Natural killer cell (primary cell): ENCODE data around the gene GPR33. TPM values are rescaled to one million over a fixed set of nuclear protein-coding genes. Genes with fewer than 3 reads are reported as not detected.

ENCODE experiments used
- ATAC-seq, 3 donors: fragments of 150-1000 bp in 2 of 3; fragments of 200-7000 bp in 1 of 3; cut with Tn5 transposase; 1 replicate in 1 of 3; 2 replicates in 2 of 3; pipeline ENCODE4 v1.10.0; 2021; ENCODE audit warnings: mild to moderate bottlenecking in 2 of 3, moderate library complexity in 2 of 3
- DNase-seq, 2 donors: peaks; one replicate each; pipeline versions ENCODE4 v3.0.0 to v3.0.0-alpha.2; 2013 to 2021; ENCODE audit warnings: mixed read lengths in 1 of 2
- H3K27ac ChIP-seq: one replicate; pipeline ENCODE4 v1.5.1; 2013; ENCODE audit warnings: mild to moderate bottlenecking, low read length
- H3K27me3 ChIP-seq: one replicate; pipeline ENCODE4 v1.6.1; 2013; ENCODE audit warnings: low read length; ENCODE audit not compliant: control insufficient read depth, insufficient read depth
- H3K36me3 ChIP-seq: one replicate; pipeline ENCODE4 v1.6.1; 2013; ENCODE audit warnings: low read length; ENCODE audit not compliant: control insufficient read depth, insufficient read depth
- H3K4me1 ChIP-seq: one replicate; pipeline ENCODE4 v1.6.1; 2013; ENCODE audit warnings: low read length; ENCODE audit not compliant: control insufficient read depth, insufficient read depth
- H3K4me3 ChIP-seq: one replicate; pipeline ENCODE4 v1.5.1; 2013; ENCODE audit warnings: low read length
- H3K9me3 ChIP-seq: one replicate; pipeline ENCODE4 v1.6.1; 2013; ENCODE audit warnings: low read length; ENCODE audit not compliant: control insufficient read depth, insufficient read depth
- H3K27ac Mint-ChIP-seq, 2 donors: one replicate each; pipeline ENCODE4 v1.8.0; 2022; ENCODE audit warnings: mild to moderate bottlenecking in 2 of 2, mixed read lengths in 2 of 2, moderate library complexity in 1 of 2
- H3K27me3 Mint-ChIP-seq, 2 donors: one replicate each; pipeline ENCODE4 v1.8.0; 2022; ENCODE audit warnings: low read depth in 2 of 2, mixed read lengths in 2 of 2
- H3K36me3 Mint-ChIP-seq: one replicate; pipeline ENCODE4 v1.8.0; 2022; ENCODE audit warnings: mixed read lengths
- H3K4me1 Mint-ChIP-seq, 2 donors: one replicate each; pipeline ENCODE4 v1.8.0; 2022; ENCODE audit warnings: mixed read lengths in 2 of 2
- H3K4me3 Mint-ChIP-seq: one replicate; pipeline ENCODE4 v1.8.0; 2022; ENCODE audit warnings: mild to moderate bottlenecking, moderate library complexity, mixed read lengths
- H3K9me3 Mint-ChIP-seq, 2 donors: one replicate each; pipeline ENCODE4 v1.8.0; 2022; ENCODE audit warnings: mixed read lengths in 2 of 2
- CTCF ChIP-seq: fragments of 200-600 bp; IDR thresholded peaks from one replicate; pipeline ENCODE4 v1.8.0; 2022; ENCODE audit warnings: antibody characterized with exemption
- WGBS: methylation state at CpG from one replicate; pipeline ENCODE4 v1.1.7; 2013; ENCODE audit warnings: missing lambda C conversion rate; ENCODE audit not compliant: insufficient coverage; 5-methylcytosine and 5-hydroxymethylcytosine counted together
- intact Hi-C: fragments of 100-400 bp; cut with micrococcal nuclease; formaldehyde crosslinking; loops from one replicate; pipeline ENCODE4 v1.14.2; 2022
- total RNA-seq, 4 donors: library from RNA; stranded (reverse); fragments of 120-200 nt in 1 of 4; gene quantifications; one replicate each; pipeline versions ENCODE4 v1.2.3 to v1.2.4, GENCODE V29; 2013 to 2022

The GPR33 gene
- total RNA-seq, 3 donors from 2014 or later (not counting 1 experiment from before 2014, with no cell fraction given) = not detected

- no peak overlapping the region for H3K4me3 ChIP-seq
- no peaks in the 10 kb centered on the region for H3K36me3 ChIP-seq
- no peak for TF ChIP-seq CTCF
- Mint-ChIP-seq H3K4me3 (no peak overlapping the region), H3K27ac (no peak overlapping the region), H3K36me3 (no peaks in the 10 kb centered on the region), H3K9me3 (no peaks in the 10 kb centered on the region), H3K27me3 (peaks cover 11 to 16% of the 10 kb centered on the region in 2 donors), H3K4me1 (no peaks in the 10 kb centered on the region)
- H3K27ac ChIP-seq = no peak overlapping the region
- no peaks in the 10 kb centered on the region for H3K9me3 ChIP-seq
- intact Hi-C loops = no loop called here
- H3K27me3 ChIP-seq = peaks cover 2% of the 10 kb centered on the region
- no peak for DNase-seq
- no peak for ATAC-seq
- H3K4me1 ChIP-seq = peaks cover 7% of the 10 kb centered on the region
These were observed 1.9 kb upstream of the GPR33 start for GRCh38 chr14:31489691-31490090.

- Mint-ChIP-seq H3K36me3 (no peaks in the 10 kb centered on the region), H3K27ac (no peak overlapping the region), H3K4me3 (no peak overlapping the region), H3K4me1 (no peaks in the 10 kb centered on the region), H3K9me3 (no peaks in the 10 kb centered on the region), H3K27me3 (peaks cover 18 to 20% of the 10 kb centered on the region in 2 donors)
- Histone ChIP-seq H3K36me3 (no peaks in the 10 kb centered on the region), H3K9me3 (no peaks in the 10 kb centered on the region), H3K27me3 (no peaks in the 10 kb centered on the region), H3K27ac (no peak overlapping the region), H3K4me1 (peaks cover 7% of the 10 kb centered on the region), H3K4me3 (no peak overlapping the region)
- ATAC-seq (no peak), DNase-seq (no peak)
- no peak for TF ChIP-seq CTCF
- intact Hi-C loops = no loop called here
- WGBS = 89% methylated on average over 2 of the region's 2 CpGs
These were observed 1.1 kb downstream of the GPR33 start for GRCh38 chr14:31486764-31487163.

- H3K4me3 Mint-ChIP-seq = no peak overlapping the region
- no peaks in the 10 kb centered on the region for H3K4me1 Mint-ChIP-seq
- DNase-seq = no peak
- H3K9me3 Mint-ChIP-seq = no peaks in the 10 kb centered on the region
- H3K4me3 ChIP-seq = no peak overlapping the region
- no peaks in the 10 kb centered on the region for H3K4me1 ChIP-seq
- H3K27ac Mint-ChIP-seq = no peak overlapping the region
- 64% methylated on average over 2 of the region's 3 CpGs for WGBS
- H3K27me3 Mint-ChIP-seq = peaks cover 15 to 18% of the 10 kb centered on the region in 2 donors
- no peaks in the 10 kb centered on the region for H3K27me3 ChIP-seq
- H3K27ac ChIP-seq = no peak overlapping the region
- no peaks in the 10 kb centered on the region for H3K36me3 ChIP-seq
- peak in 1 of 3 donors; percentile 53 for ATAC-seq
- intact Hi-C loops = no loop called here
- no peak for TF ChIP-seq CTCF
- H3K36me3 Mint-ChIP-seq = no peaks in the 10 kb centered on the region
- no peaks in the 10 kb centered on the region for H3K9me3 ChIP-seq
These were observed 3.1 kb downstream of the GPR33 start for GRCh38 chr14:31484754-31485153.

GRCh38 chr14:31480156-31480555, 7.7 kb downstream of the GPR33 start:
- intact Hi-C loops = no loop called here
- Histone ChIP-seq H3K4me3 (no peak overlapping the region), H3K9me3 (no peaks in the 10 kb centered on the region), H3K27me3 (peaks cover 2% of the 10 kb centered on the region), H3K36me3 (no peaks in the 10 kb centered on the region), H3K27ac (no peak overlapping the region), H3K4me1 (no peaks in the 10 kb centered on the region)
- no peaks in the 10 kb centered on the region for H3K36me3 Mint-ChIP-seq
- ATAC-seq (no peak), DNase-seq (no peak)
- whole genome bisulfite sequencing = 64% methylated on average over 3 of the region's 4 CpGs
- peaks cover 10 to 26% of the 10 kb centered on the region in 2 donors for H3K27me3 Mint-ChIP-seq
- TF ChIP-seq CTCF = no peak
- H3K4me1 Mint-ChIP-seq = no peaks in the 10 kb centered on the region
- no peaks in the 10 kb centered on the region for H3K9me3 Mint-ChIP-seq
- H3K4me3 Mint-ChIP-seq = no peak overlapping the region
- no peak overlapping the region for H3K27ac Mint-ChIP-seq
